Cerebellar cortex (tissue), 1 donor: ENCODE data around the gene FBF1.
A peak's percentile ranks its signal among the peaks of the same experiment; 100 is the strongest.
"Not testable (repeated sequence)": the region's sequence is repeated elsewhere in the genome, so short reads cannot be mapped to it uniquely, and the experiment has no call there.

Experiments used
- DNase-seq: peaks from one replicate; pipeline ENCODE4 v3.0.0-alpha.2; 2015; ENCODE audit warnings: low spot score

The FBF1 gene

DNA sequence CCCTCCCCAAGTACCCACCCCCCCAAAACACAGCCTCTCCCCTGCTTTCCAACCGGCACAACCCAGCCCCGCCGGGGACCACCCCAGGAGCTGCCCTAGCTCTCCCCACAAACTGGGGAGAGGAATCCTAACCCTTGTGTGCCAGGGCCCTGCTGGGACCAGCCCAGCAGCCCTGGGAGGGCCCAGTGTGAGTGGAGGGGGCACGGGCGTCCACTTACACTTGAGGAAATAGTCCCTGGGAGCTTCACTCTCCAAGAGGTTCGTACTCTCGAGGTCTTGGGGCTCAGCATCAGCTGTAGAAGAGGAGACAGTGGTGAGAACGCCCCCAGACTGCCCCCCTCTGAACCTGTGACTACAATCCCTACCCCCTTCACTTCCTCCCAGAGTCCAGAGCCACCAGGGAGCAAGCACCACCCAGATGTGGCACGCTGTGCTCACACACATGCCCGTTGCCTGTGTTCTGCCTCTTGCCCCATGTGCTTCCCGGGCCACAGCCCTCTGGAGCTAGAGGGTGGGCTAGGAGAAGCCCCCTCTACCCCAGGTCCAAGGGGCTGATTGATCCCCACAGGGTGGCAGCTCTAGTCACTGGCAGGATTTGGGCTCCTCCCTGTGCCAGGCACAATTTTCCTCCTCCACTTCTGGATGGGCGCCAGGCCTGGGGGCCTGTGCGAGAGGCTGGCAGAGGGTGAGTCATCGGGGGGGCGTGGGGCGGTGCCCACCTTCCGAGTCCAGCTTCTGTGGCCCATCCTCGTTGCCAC lies 65.5 kb downstream of the FBF1 start:
- no peak for DNase-seq

- no peak for DNase-seq
Observed at GRCh38 chr17:75874323-75875181, 66.3 kb downstream of the FBF1 start.

GRCh38 chr17:75873587-75874322 lies 67.1 kb downstream of the FBF1 start:
- DNase-seq = no peak

DNA sequence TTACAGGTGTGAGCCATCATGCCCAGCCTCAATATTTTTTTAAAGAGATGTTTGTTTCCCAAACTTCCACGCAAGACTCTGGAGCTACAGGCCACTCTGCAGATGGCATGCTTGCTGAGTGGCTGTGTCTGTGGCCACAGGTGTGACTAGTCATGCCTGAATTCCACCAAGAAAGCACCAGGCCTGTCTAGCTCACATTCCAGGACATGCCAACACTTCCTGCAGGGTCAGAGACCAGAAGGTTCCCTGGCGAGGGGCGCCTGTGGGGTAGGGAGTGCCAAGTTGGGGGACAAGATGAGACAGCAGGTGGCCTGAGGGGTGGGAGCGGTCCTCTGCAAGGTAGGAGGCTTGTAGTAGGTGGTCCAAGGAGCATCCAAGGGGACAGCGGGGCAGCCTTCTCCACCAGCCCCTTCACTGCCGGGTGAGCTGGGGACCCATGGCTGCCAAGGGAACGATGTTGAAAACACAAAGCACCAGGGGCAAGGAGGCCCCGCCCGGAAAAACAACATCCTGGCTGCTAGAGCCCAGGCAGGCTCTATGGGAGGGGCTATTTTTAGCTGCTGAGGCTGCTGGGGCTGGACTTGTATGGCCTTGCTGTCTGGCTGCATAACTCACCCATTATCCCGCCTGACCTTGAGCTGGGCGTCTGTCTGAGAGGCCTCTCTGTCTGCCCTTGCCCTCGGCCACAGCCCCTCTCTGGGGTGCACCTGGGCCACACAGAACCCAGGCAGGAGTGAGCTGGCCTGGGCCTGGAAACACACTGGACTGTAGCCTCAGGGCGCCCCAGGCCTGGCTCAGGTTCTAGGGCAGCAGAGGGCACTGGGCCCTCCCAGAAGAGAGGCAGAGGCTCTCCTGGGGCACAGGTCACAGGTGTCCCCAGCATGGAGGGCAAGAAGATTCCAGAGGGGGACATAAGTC lies 68.1 kb downstream of the FBF1 start:
- DNase-seq = no peak

DNA sequence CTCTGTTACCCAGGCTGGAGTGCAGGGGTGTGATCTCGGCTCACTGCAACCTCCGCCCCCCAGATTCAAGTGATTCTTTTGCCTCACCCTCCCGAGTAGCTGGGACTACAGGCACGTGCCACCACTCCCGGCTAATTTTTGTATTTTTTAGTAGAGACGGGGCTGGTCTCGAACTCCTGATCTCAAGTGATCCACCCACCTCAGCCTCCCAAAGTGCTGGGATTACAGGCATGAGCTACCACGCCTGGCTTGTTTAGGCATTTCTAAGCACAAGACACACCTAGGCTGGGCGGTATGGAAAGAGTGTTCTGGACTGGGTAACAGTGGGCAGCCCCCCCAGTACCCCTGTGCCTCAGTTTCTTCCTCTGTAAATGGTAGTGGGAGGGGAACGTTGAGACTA lies 70.6 kb downstream of the FBF1 start:
- DNase-seq = not testable (repeated sequence)

- peak; percentile 42 for DNase-seq
Observed at GRCh38 chr17:75869282-75870141, 71.3 kb downstream of the FBF1 start.

- not testable (repeated sequence) for DNase-seq
Observed at GRCh38 chr17:75868730-75869281, 72.0 kb downstream of the FBF1 start.

- not testable (repeated sequence) for DNase-seq
Observed at GRCh38 chr17:75865404-75866188, 75.2 kb downstream of the FBF1 start.

- not testable (repeated sequence) for DNase-seq
Observed at GRCh38 chr17:75864887-75865286, 76.0 kb downstream of the FBF1 start.

DNA sequence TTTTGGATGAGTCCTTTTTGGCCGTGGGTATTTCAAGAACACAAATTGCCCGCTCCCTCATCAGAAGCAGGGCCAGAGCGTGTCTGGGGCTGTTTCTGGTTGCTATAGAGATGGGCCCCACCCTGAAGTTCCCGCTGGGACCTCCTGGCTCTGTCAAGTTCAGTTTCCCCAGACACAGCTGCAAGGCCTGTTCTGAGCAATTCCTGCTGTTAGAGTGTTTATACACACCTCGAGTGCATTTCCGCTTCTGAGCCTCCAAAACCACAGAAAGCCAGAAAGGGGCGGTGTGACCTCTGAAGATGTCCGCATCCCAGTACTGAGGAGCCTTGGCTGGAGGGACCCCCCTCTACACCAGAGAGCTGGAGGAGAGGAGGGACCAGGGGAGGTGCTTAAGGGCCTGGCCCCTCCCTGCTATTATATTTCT lies 76.4 kb downstream of the FBF1 start:
- DNase-seq = no peak

DNA sequence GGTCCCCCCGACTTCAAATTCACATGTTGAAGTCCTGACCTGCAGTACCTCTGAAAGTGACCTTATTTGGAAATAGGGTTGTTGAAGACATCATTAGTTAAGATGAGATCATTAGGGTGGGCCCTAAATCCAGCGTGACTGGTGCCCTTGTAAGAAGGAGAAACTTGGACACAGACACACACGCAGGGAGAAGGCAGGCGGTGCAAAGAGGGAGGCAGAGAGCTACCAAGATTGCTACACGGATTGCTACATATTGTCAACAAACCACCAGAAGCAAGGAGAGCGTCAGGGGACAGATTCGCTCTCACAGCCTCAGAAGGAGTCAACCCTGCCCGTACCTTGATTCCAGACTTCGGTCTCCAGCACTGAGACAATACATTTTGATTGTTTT lies 78.9 kb downstream of the FBF1 start:
- no peak for DNase-seq
